H9 (cell line): ENCODE results near the gene VIPR1. TPM values are rescaled to one million over a fixed set of nuclear protein-coding genes. Genes with fewer than 3 reads are reported as not detected.

Experiments used
- DNase-seq: peaks from one replicate; pipeline ENCODE4 v3.0.0-alpha.2; 2017
- H2AFZ ChIP-seq: one replicate; pipeline ENCODE4 v1.6.1; 2013; ENCODE audit warnings: mild to moderate bottlenecking, low read length, control low read depth, moderate library complexity
- H2AK5ac ChIP-seq: 2 replicates; pipeline ENCODE4 v1.6.1; 2013; ENCODE audit warnings: low read length, control low read depth, mixed read lengths; ENCODE audit not compliant: insufficient read length
- H2BK120ac ChIP-seq: one replicate; pipeline ENCODE4 v1.6.1; 2013; ENCODE audit warnings: low read depth, mild to moderate bottlenecking, low read length, control low read depth, inconsistent platforms; ENCODE audit not compliant: poor library complexity, severe bottlenecking
- H2BK12ac ChIP-seq: 2 replicates; pipeline ENCODE4 v1.6.1; 2013; ENCODE audit warnings: low read length, control low read depth, mixed read lengths, low read depth; ENCODE audit not compliant: insufficient read length
- H2BK15ac ChIP-seq: 2 replicates; pipeline ENCODE4 v1.6.1; 2013; ENCODE audit warnings: low read depth, low read length, control low read depth
- H2BK20ac ChIP-seq: one replicate; pipeline ENCODE4 v1.6.1; 2013; ENCODE audit warnings: low read depth, mild to moderate bottlenecking, low read length, control low read depth, inconsistent platforms; ENCODE audit not compliant: poor library complexity, severe bottlenecking
- H2BK5ac ChIP-seq: 2 replicates; pipeline ENCODE4 v1.6.1; 2013; ENCODE audit warnings: low read length, control low read depth, mixed read lengths; ENCODE audit not compliant: insufficient read length
- H3K14ac ChIP-seq: 2 replicates; pipeline ENCODE4 v1.6.1; 2013; ENCODE audit warnings: low read length, control low read depth; ENCODE audit not compliant: insufficient read depth
- H3K18ac ChIP-seq: 2 replicates; pipeline ENCODE4 v1.6.1; 2013; ENCODE audit warnings: low read depth, mild to moderate bottlenecking, mixed read lengths, low read length, control low read depth; ENCODE audit not compliant: insufficient read length
- H3K23ac ChIP-seq: 2 replicates; pipeline ENCODE4 v1.6.1; 2013; ENCODE audit warnings: low read length, control low read depth, mixed read lengths, low read depth; ENCODE audit not compliant: insufficient read length
- H3K23me2 ChIP-seq: 2 replicates; pipeline ENCODE4 v1.6.1; 2013; ENCODE audit warnings: low read depth, mild to moderate bottlenecking, mixed read lengths, low read length, control low read depth; ENCODE audit not compliant: insufficient read length, poor library complexity, severe bottlenecking
- H3K27ac ChIP-seq: 2 replicates; pipeline ENCODE4 v1.5.1; 2013; ENCODE audit warnings: low read length, control low read depth, mixed read lengths, low read depth; ENCODE audit not compliant: insufficient read length
- H3K27me3 ChIP-seq: 2 replicates; pipeline ENCODE4 v1.6.1; 2013; ENCODE audit warnings: low read length, control low read depth, inconsistent platforms; ENCODE audit not compliant: insufficient read depth
- H3K4ac ChIP-seq: 2 replicates; pipeline ENCODE4 v1.6.1; 2013; ENCODE audit warnings: low read depth, mild to moderate bottlenecking, control low read depth, inconsistent platforms, low read length, moderate library complexity
- H3K4me1 ChIP-seq: 2 replicates; pipeline ENCODE4 v1.6.1; 2013; ENCODE audit warnings: low read length, control low read depth, inconsistent platforms; ENCODE audit not compliant: insufficient read depth
- H3K4me2 ChIP-seq: 2 replicates; pipeline ENCODE4 v1.6.1; 2013; ENCODE audit warnings: low read length, control low read depth, mixed read lengths; ENCODE audit not compliant: insufficient read length, insufficient read depth
- H3K56ac ChIP-seq: 2 replicates; pipeline ENCODE4 v1.6.1; 2013; ENCODE audit warnings: low read depth, mild to moderate bottlenecking, mixed read lengths, low read length, control low read depth; ENCODE audit not compliant: insufficient read length
- H3K79me1 ChIP-seq: 2 replicates; pipeline ENCODE4 v1.6.1; 2013; ENCODE audit warnings: low read depth, mild to moderate bottlenecking, moderate library complexity, low read length, control low read depth, inconsistent platforms; ENCODE audit not compliant: insufficient read depth, poor library complexity, severe bottlenecking
- H3K79me2 ChIP-seq: 2 replicates; pipeline ENCODE4 v1.6.1; 2013; ENCODE audit warnings: low read length, control low read depth, inconsistent platforms; ENCODE audit not compliant: insufficient read depth
- H3K9ac ChIP-seq: 2 replicates; pipeline ENCODE4 v1.6.1; 2013; ENCODE audit warnings: low read length, control low read depth, mixed read lengths; ENCODE audit not compliant: insufficient read length; ENCODE audit errors: extremely low read depth
- H3K9me3 ChIP-seq: one replicate; pipeline ENCODE4 v1.6.1; 2013; ENCODE audit warnings: low read depth, low read length, inconsistent platforms; ENCODE audit not compliant: control insufficient read depth
- H3T11ph ChIP-seq: one replicate; pipeline ENCODE4 v1.6.1; 2013; ENCODE audit warnings: mild to moderate bottlenecking, low read length, control low read depth, inconsistent platforms
- H4K20me1 ChIP-seq: one replicate; pipeline ENCODE4 v1.6.1; 2013; ENCODE audit not compliant: control insufficient read depth, insufficient read length, insufficient read depth
- H4K5ac ChIP-seq: 2 replicates; pipeline ENCODE4 v1.6.1; 2013; ENCODE audit warnings: low read depth, mild to moderate bottlenecking, mixed read lengths, low read length, control low read depth; ENCODE audit not compliant: insufficient read length
- H4K8ac ChIP-seq: replicated peaks from 2 replicates; pipeline ENCODE4 v1.6.1; 2013; ENCODE audit warnings: low read length, control low read depth, mixed read lengths, low read depth; ENCODE audit not compliant: insufficient read length
- H4K91ac ChIP-seq: 2 replicates; pipeline ENCODE4 v1.6.1; 2013; ENCODE audit warnings: low read depth, mild to moderate bottlenecking, moderate library complexity, mixed read lengths, low read length, control low read depth; ENCODE audit not compliant: insufficient read length
- H3K27ac Mint-ChIP-seq, 3 experiments: 2 replicates in 2 of 3; 3 replicates in 1 of 3; pipeline ENCODE4 v1.8.0; 2020 to 2021; ENCODE audit warnings: mixed read lengths in 3 of 3, mild to moderate bottlenecking in 1 of 3, moderate library complexity in 1 of 3
- H3K27me3 Mint-ChIP-seq: 2 replicates; pipeline ENCODE4 v1.8.0; 2021; ENCODE audit warnings: low read depth, mild to moderate bottlenecking, moderate library complexity, mixed read lengths
- H3K36me3 Mint-ChIP-seq, 3 experiments: 2 replicates in 2 of 3; 3 replicates in 1 of 3; pipeline ENCODE4 v1.8.0; 2020 to 2021; ENCODE audit warnings: low read depth in 3 of 3, mixed read lengths in 3 of 3; ENCODE audit not compliant: insufficient read depth in 1 of 3
- H3K4me1 Mint-ChIP-seq, 2 experiments: 2 replicates each; pipeline ENCODE4 v1.8.0; 2020; ENCODE audit warnings: mixed read lengths in 2 of 2
- H3K4me3 Mint-ChIP-seq, 2 experiments: 2 replicates in 1 of 2; 3 replicates in 1 of 2; pipeline ENCODE4 v1.8.0; 2020 to 2021; ENCODE audit warnings: mild to moderate bottlenecking in 2 of 2, mixed read lengths in 2 of 2, moderate library complexity in 1 of 2
- H3K9me3 Mint-ChIP-seq, 2 experiments: 2 replicates in 1 of 2; 3 replicates in 1 of 2; pipeline ENCODE4 v1.8.0; 2020; ENCODE audit warnings: mild to moderate bottlenecking in 2 of 2, mixed read lengths in 2 of 2, moderate library complexity in 1 of 2
- WGBS: extraction: QIAGEN DNeasy Blood & Tissue Kit; methylation state at CpG from one replicate; pipeline ENCODE4 v1.1.7; 2013; ENCODE audit warnings: missing lambda C conversion rate, low lambda C conversion rate, mixed read lengths; ENCODE audit not compliant: insufficient read length; ENCODE audit errors: extremely low coverage; 5-methylcytosine and 5-hydroxymethylcytosine counted together
- total RNA-seq: library from RNA; stranded (reverse); gene quantifications from 2 replicates; pipeline ENCODE4 v1.2.1, GENCODE V29; 2021
- TF ChIP-seq, protein P1 (sequence below): fragments of 200-600 bp; sonication (generic); conservative IDR thresholded peaks from 3 replicates; pipeline ENCODE4 v1.8.0; 2021; ENCODE audit warnings: antibody characterized with exemption, mild to moderate bottlenecking

Gene VIPR1
- total RNA-seq, 1 experiment from 2014 or later: 6.5 TPM

DNA sequence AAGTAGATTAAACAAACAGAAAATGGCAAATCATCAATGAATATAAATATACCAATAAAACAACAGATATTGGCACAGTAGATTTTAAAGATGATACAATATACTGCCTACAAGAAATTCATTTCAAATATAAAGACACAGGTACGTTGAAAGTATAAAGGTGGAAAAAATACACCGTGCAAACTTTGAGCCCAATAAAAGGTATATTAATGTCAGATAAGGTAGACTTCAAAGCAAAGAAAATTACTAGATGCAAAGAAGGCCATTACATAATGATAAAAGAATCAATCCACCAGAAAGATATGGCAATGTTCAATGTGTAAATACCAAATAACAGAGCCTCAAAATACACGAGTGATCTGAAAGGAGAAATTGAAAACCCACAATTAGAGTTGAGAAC, 34.3 kb upstream of the VIPR1 start:
- Histone ChIP-seq H3K9me3 (no peaks in the 10 kb centered on the region), H3K27ac (no peak overlapping the region), H4K20me1 (no peaks in the 10 kb centered on the region), H4K5ac (no peak overlapping the region), H3K79me1 (no peaks in the 10 kb centered on the region), H4K91ac (no peak overlapping the region), H3K4ac (no peak overlapping the region), H3K27me3 (no peaks in the 10 kb centered on the region), H2BK5ac (no peak overlapping the region), H2AFZ (no peak overlapping the region), H2BK120ac (no peak overlapping the region), H2BK20ac (no peak overlapping the region), H2BK12ac (no peak overlapping the region), H3K14ac (no peak overlapping the region), H2BK15ac (no peak overlapping the region), H3K9ac (no peak overlapping the region), H3K23me2 (no peaks in the 10 kb centered on the region), H3K4me2 (no peak overlapping the region), H2AK5ac (no peak overlapping the region), H4K8ac (no peak overlapping the region), H3K23ac (no peak overlapping the region), H3K18ac (no peak overlapping the region), H3K79me2 (no peaks in the 10 kb centered on the region), H3K4me1 (no peaks in the 10 kb centered on the region), H3K56ac (no peak overlapping the region), H3T11ph (no peak overlapping the region)
- TF ChIP-seq, protein P1, sequence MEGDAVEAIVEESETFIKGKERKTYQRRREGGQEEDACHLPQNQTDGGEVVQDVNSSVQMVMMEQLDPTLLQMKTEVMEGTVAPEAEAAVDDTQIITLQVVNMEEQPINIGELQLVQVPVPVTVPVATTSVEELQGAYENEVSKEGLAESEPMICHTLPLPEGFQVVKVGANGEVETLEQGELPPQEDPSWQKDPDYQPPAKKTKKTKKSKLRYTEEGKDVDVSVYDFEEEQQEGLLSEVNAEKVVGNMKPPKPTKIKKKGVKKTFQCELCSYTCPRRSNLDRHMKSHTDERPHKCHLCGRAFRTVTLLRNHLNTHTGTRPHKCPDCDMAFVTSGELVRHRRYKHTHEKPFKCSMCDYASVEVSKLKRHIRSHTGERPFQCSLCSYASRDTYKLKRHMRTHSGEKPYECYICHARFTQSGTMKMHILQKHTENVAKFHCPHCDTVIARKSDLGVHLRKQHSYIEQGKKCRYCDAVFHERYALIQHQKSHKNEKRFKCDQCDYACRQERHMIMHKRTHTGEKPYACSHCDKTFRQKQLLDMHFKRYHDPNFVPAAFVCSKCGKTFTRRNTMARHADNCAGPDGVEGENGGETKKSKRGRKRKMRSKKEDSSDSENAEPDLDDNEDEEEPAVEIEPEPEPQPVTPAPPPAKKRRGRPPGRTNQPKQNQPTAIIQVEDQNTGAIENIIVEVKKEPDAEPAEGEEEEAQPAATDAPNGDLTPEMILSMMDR: no peak
- no CpG with 5 or more reads among the region's 3 CpGs for WGBS
- Mint-ChIP-seq H3K36me3 (no peaks in the 10 kb centered on the region), H3K9me3 (peaks cover 4 to 5% of the 10 kb centered on the region in 2 experiments; a peak in 2 of 5 replicates), H3K27me3 (peaks cover 1% of the 10 kb centered on the region), H3K4me3 (no peak overlapping the region), H3K4me1 (peaks cover 1% of the 10 kb centered on the region in 2 experiments; a peak in 2 of 4 replicates), H3K27ac (no peak overlapping the region)
- no peak for DNase-seq
